GM18868 (cell line): ENCODE data around the gene CLEC18C.
"Not testable (repeated sequence)": the region's sequence is repeated elsewhere in the genome, so short reads cannot be mapped to it uniquely, and the experiment has no call there.

Experiments
- ATAC-seq: cut with Tn5 transposase; IDR thresholded peaks from one replicate; pipeline ENCODE4 v1.9.1; 2021; ENCODE audit warnings: mild to moderate bottlenecking, moderate library complexity; ENCODE audit not compliant: unreplicated experiment

The CLEC18C gene

GRCh38 chr16:70173212-70173837 lies at the start of gene CLEC18C:
CLEC18C (plus strand) TSS chr16:70173787; CDS start chr16:70174279, 492 bp downstream.
- not testable (repeated sequence) for ATAC-seq

GRCh38 chr16:70123822-70124221 lies 49.8 kb upstream of the CLEC18C start:
- ATAC-seq: not testable (repeated sequence)

- ATAC-seq: not testable (repeated sequence)
Measured at GRCh38 chr16:70126226-70126625, 47.4 kb upstream of the CLEC18C start.

- not testable (repeated sequence) for ATAC-seq
Measured at GRCh38 chr16:70127706-70128105, 45.9 kb upstream of the CLEC18C start.

- ATAC-seq: not testable (repeated sequence)
Measured at GRCh38 chr16:70128844-70129243, 44.7 kb upstream of the CLEC18C start.

- not testable (repeated sequence) for ATAC-seq
Measured at GRCh38 chr16:70135796-70136195, 37.8 kb upstream of the CLEC18C start.

- ATAC-seq: not testable (repeated sequence)
Measured at GRCh38 chr16:70136595-70136994, 37.0 kb upstream of the CLEC18C start.

GRCh38 chr16:70142739-70143138 lies 30.8 kb upstream of the CLEC18C start:
- not testable (repeated sequence) for ATAC-seq

- not testable (repeated sequence) for ATAC-seq
Measured at GRCh38 chr16:70143231-70143895, 30.2 kb upstream of the CLEC18C start.

- not testable (repeated sequence) for ATAC-seq
Measured at GRCh38 chr16:70147853-70148252, 25.7 kb upstream of the CLEC18C start.

GRCh38 chr16:70148453-70148852 lies 25.1 kb upstream of the CLEC18C start:
- ATAC-seq: not testable (repeated sequence)

GRCh38 chr16:70149296-70149695 lies 24.3 kb upstream of the CLEC18C start:
- ATAC-seq: not testable (repeated sequence)

- ATAC-seq: no peak
Measured at GRCh38 chr16:70151391-70151790, 22.2 kb upstream of the CLEC18C start.

GRCh38 chr16:70151941-70152509 lies 21.6 kb upstream of the CLEC18C start:
- ATAC-seq: no peak

GRCh38 chr16:70152578-70153302 lies 20.8 kb upstream of the CLEC18C start:
- no peak for ATAC-seq

- not testable (repeated sequence) for ATAC-seq
Measured at GRCh38 chr16:70154736-70155135, 18.9 kb upstream of the CLEC18C start.

- ATAC-seq: no peak
Measured at GRCh38 chr16:70156207-70156978, 17.2 kb upstream of the CLEC18C start.

GRCh38 chr16:70157105-70157476 lies 16.5 kb upstream of the CLEC18C start:
- no peak for ATAC-seq

- ATAC-seq: no peak
Measured at GRCh38 chr16:70157477-70158260, 15.9 kb upstream of the CLEC18C start.
